Ammon's horn (tissue), 1 donor: ENCODE data around the gene POTEG.
"Not testable (repeated sequence)": the region's sequence is repeated elsewhere in the genome, so short reads cannot be mapped to it uniquely, and the experiment has no call there.

Source experiments
- DNase-seq: peaks from one replicate; pipeline ENCODE4 v3.0.0-alpha.2; 2016; ENCODE audit warnings: low spot score

Gene POTEG

GRCh38 chr14:19372813-19373500 lies 61.2 kb downstream of the POTEG start:
- not testable (repeated sequence) for DNase-seq

- not testable (repeated sequence) for DNase-seq
These were observed 62.4 kb downstream of the POTEG start for GRCh38 chr14:19371767-19372166.

- not testable (repeated sequence) for DNase-seq
These were observed 71.3 kb downstream of the POTEG start for GRCh38 chr14:19362803-19363202.

- DNase-seq, result not testable (repeated sequence)
These were observed 71.8 kb downstream of the POTEG start for GRCh38 chr14:19362323-19362722.

GRCh38 chr14:19361636-19362253 lies 72.4 kb downstream of the POTEG start:
- DNase-seq, result not testable (repeated sequence)

- DNase-seq, result not testable (repeated sequence)
These were observed 73.1 kb downstream of the POTEG start for GRCh38 chr14:19360937-19361635.
